ENCODE results near the gene FGD6. TPM values are rescaled to one million over a fixed set of nuclear protein-coding genes. Genes with fewer than 3 reads are reported as not detected.

Gene FGD6
- total RNA-seq, 1 experiment from 2014 or later, result 28.3 TPM

DNA sequence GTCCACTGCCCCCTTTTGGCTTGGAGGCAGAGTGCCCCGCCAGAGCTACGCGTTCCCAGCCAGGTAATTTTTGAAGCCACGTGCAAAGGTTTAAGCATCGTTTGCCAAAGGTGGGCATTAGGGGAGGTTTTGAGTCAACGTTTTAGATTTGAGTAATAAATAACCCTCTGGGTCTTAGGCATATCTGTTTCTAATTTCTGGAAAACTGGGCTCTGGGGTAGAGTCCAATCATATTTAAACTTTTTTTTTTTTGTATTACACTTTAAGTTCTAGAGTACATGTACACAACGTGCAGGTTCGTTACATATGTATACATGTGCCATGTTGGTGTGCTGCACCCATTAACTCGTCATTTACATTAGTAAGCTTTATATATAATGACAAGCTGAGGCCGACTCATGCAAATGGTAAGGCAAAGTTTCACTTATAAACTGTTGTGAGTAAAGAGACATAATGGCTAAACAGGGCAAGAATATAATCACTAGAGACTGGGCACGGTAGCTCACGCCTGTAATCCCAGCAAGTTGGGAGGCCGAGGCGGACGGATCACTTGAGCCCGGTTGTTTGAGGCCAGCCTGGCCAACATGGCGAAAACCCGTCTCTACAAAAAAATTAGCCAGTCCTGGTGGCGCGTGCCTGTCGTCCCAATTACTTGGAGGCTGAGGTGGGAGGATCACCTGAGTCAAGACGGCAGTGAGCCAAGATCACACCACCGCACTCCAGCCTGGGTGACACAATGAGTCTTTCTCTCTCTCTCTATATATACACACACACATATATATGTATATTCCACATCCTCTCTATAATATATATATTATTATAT is 143.4 kb downstream of the FGD6 start:
- Histone ChIP-seq H3K4me3 (ENCODE audit: low read depth in 2 of 2, low read length in 2 of 2) (peak overlapping the region; percentile 79 to 96), H3K36me3 (ENCODE audit: control insufficient read depth, insufficient read depth, low read length) (no peaks in the 10 kb centered on the region; the same call in 1 of the 2 replicates), H3K27ac (ENCODE audit: low read length) (peak overlapping the region; percentile 97), H3K9me3 (ENCODE audit: control insufficient read depth, insufficient read depth, low read depth, low read length) (no peaks in the 10 kb centered on the region), H3K4me1 (ENCODE audit: control insufficient read depth, insufficient read depth, low read length) (peaks cover 11% of the 10 kb centered on the region), H3K27me3 (ENCODE audit: control insufficient read depth, insufficient read depth, low read length) (no peaks in the 10 kb centered on the region)
- DNase-seq (ENCODE audit: low read depth, low spot score) (no peak), ATAC-seq (no peak)
- intact Hi-C loops (cut with micrococcal nuclease; ENCODE audit: unreplicated experiment) (no loop called here), in situ Hi-C loops (cut with HindIII; ENCODE audit: low pct_unique_long_range_greater_than_20kb, low sequenced_read_pairs) (no loop called here)
- TSS peak; percentile 69 for BruUV-seq (replicated peaks)
- ChIA-PET CTCF (interaction anchor here (0.7 kb wide), 1 partner anchor 435 kb away, joined by 9 read pairs; no protein-coding TSS in a partner anchor), POLR2A (interaction anchor here (0.7 kb wide), 2 partner anchors 176 to 760 kb away, joined by 3 to 8 read pairs; no protein-coding TSS in a partner anchor)
- TF ChIP-seq POLR2AphosphoS5 (IDR thresholded peaks at IDR 0.05; ENCODE audit: low read depth, low read length) (0 out of 2 replicates have a peak, but pooled peaks have one; percentile 22), CTCF (IDR thresholded peaks at IDR 0.05) (peak; percentile 96), SIN3A (IDR thresholded peaks at IDR 0.05; ENCODE audit: borderline replicate concordance, insufficient read depth, low read depth, low read length) (no peak), TCF7L2 (IDR thresholded peaks at IDR 0.05; ENCODE audit: low read depth, low read length) (no peak)

- CTCF ChIA-PET, result interaction anchor here (0.6 to 1.0 kb wide), 4 partner anchors 32 to 436 kb away, joined by 3 to 9 read pairs (median 5); no protein-coding TSS in a partner anchor
These were observed 144.2 kb downstream of the FGD6 start, which contains the start of gene NR2C1 for GRCh38 chr12:95072900-95073697. Gene NR2C1, minus strand, starts transcription at chr12:95073618. Its CDS starts 6,234 bp downstream, at chr12:95067384.

More at GRCh38 chr12:95072900-95073697, 144.2 kb downstream of the FGD6 start, which contains the start of gene NR2C1:
- in situ Hi-C loops (cut with HindIII; ENCODE audit: low pct_unique_long_range_greater_than_20kb, low sequenced_read_pairs) (no loop called here), intact Hi-C loops (cut with micrococcal nuclease; ENCODE audit: unreplicated experiment) (no loop called here)
- POLR2A ChIA-PET, result interaction anchor here (0.7 kb wide), 3 partner anchors 165 to 760 kb away, joined by 3 to 17 read pairs (median 8); no protein-coding TSS in a partner anchor
- no peaks in the 10 kb centered on the region; the same call in 1 of the 2 replicates for H3K36me3 ChIP-seq (ENCODE audit: control insufficient read depth, insufficient read depth, low read length)
- TSS peak; percentile 56 for BruUV-seq (replicated peaks)
- ATAC-seq (peak; percentile 96), DNase-seq (ENCODE audit: low read depth, low spot score) (peak; percentile 60)
- H3K9me3 ChIP-seq (ENCODE audit: control insufficient read depth, insufficient read depth, low read depth, low read length), result no peaks in the 10 kb centered on the region
- peaks cover 11% of the 10 kb centered on the region for H3K4me1 ChIP-seq (ENCODE audit: control insufficient read depth, insufficient read depth, low read length)
- TF ChIP-seq CTCF (IDR thresholded peaks at IDR 0.05) (no peak), POLR2AphosphoS5 (IDR thresholded peaks at IDR 0.05; ENCODE audit: low read depth, low read length) (peak; percentile 76), SIN3A (IDR thresholded peaks at IDR 0.05; ENCODE audit: borderline replicate concordance, insufficient read depth, low read depth, low read length) (peak; percentile 74; the same call in 1 of the 2 replicates), TCF7L2 (IDR thresholded peaks at IDR 0.05; ENCODE audit: low read depth, low read length) (no peak)
- TF ChIP-seq, protein P1, sequence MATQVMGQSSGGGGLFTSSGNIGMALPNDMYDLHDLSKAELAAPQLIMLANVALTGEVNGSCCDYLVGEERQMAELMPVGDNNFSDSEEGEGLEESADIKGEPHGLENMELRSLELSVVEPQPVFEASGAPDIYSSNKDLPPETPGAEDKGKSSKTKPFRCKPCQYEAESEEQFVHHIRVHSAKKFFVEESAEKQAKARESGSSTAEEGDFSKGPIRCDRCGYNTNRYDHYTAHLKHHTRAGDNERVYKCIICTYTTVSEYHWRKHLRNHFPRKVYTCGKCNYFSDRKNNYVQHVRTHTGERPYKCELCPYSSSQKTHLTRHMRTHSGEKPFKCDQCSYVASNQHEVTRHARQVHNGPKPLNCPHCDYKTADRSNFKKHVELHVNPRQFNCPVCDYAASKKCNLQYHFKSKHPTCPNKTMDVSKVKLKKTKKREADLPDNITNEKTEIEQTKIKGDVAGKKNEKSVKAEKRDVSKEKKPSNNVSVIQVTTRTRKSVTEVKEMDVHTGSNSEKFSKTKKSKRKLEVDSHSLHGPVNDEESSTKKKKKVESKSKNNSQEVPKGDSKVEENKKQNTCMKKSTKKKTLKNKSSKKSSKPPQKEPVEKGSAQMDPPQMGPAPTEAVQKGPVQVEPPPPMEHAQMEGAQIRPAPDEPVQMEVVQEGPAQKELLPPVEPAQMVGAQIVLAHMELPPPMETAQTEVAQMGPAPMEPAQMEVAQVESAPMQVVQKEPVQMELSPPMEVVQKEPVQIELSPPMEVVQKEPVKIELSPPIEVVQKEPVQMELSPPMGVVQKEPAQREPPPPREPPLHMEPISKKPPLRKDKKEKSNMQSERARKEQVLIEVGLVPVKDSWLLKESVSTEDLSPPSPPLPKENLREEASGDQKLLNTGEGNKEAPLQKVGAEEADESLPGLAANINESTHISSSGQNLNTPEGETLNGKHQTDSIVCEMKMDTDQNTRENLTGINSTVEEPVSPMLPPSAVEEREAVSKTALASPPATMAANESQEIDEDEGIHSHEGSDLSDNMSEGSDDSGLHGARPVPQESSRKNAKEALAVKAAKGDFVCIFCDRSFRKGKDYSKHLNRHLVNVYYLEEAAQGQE (IDR thresholded peaks at IDR 0.05; ENCODE audit: insufficient read depth in 1 of 2, low read depth in 2 of 2, low read length in 1 of 2), result no peak
- H3K27me3 ChIP-seq (ENCODE audit: control insufficient read depth, insufficient read depth, low read length), result no peaks in the 10 kb centered on the region
- peak within 1 kb of the TSS; percentile 79 to 96 for H3K4me3 ChIP-seq (ENCODE audit: low read depth in 2 of 2, low read length in 2 of 2)
- peak within 1 kb of the TSS; percentile 97 for H3K27ac ChIP-seq (ENCODE audit: low read length)

All from Panc1 (cell line).